ENCODE data around the gene TMEM244. TPM values are rescaled to one million over a fixed set of nuclear protein-coding genes. Genes with fewer than 3 reads are reported as not detected.
"Not testable (repeated sequence)": the region's sequence is repeated elsewhere in the genome, so short reads cannot be mapped to it uniquely, and the experiment has no call there.

TMEM244 gene
- total RNA-seq, 6 donors from 2014 or later = not detected

DNA sequence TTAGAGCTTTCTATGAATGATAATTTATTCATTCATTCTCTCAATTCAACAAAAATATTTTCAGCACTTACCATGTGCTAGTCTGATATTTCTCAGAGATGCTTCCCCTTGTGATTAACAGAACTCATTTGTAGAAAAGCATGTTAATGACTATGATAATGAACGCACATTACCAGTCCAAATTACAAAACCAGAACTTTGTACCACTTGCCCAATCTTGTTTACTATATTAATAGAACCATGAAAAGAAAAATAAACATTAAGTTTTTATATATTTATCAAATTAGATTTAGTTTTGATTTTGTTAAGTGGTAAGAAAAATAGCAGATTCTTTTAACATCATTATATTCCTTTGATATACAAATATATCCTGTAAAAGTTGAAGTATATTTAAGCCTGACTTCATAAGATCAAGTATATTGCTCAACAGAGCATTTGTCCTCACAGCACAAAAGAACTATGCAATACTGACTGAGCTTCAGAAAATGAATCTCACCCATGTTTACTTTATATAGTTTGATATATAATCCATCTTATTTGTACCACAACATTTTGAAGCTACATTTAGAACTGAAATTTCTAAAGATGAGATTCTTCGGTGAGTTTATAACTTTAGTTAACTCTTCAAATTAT is 48.9 kb downstream of the TMEM244 start:
- no peak for DNase-seq
- TF ChIP-seq, protein P1, sequence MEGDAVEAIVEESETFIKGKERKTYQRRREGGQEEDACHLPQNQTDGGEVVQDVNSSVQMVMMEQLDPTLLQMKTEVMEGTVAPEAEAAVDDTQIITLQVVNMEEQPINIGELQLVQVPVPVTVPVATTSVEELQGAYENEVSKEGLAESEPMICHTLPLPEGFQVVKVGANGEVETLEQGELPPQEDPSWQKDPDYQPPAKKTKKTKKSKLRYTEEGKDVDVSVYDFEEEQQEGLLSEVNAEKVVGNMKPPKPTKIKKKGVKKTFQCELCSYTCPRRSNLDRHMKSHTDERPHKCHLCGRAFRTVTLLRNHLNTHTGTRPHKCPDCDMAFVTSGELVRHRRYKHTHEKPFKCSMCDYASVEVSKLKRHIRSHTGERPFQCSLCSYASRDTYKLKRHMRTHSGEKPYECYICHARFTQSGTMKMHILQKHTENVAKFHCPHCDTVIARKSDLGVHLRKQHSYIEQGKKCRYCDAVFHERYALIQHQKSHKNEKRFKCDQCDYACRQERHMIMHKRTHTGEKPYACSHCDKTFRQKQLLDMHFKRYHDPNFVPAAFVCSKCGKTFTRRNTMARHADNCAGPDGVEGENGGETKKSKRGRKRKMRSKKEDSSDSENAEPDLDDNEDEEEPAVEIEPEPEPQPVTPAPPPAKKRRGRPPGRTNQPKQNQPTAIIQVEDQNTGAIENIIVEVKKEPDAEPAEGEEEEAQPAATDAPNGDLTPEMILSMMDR (IDR thresholded peaks at IDR 0.05) = no peak
- TF ChIP-seq POLR2AphosphoS5 (IDR thresholded peaks at IDR 0.05) = no peak
- no peak for TF ChIP-seq POLR2A (IDR thresholded peaks at IDR 0.05)
- no peak for TF ChIP-seq EP300 (IDR thresholded peaks at IDR 0.05)
- H3K9me3 ChIP-seq = no peaks in the 10 kb centered on the region
- ATAC-seq (ENCODE audit: low FRiP score in 2 of 2) = no peak
- H3K36me3 ChIP-seq = no peaks in the 10 kb centered on the region
- H3K27ac ChIP-seq = no peak overlapping the region
- H3K4me3 ChIP-seq = no peak overlapping the region
- H3K4me1 ChIP-seq = no peaks in the 10 kb centered on the region
- 90 to 91% methylated on average over 2 of the region's 2 CpGs for WGBS, 2 donors
- H3K27me3 ChIP-seq = no peaks in the 10 kb centered on the region

DNA sequence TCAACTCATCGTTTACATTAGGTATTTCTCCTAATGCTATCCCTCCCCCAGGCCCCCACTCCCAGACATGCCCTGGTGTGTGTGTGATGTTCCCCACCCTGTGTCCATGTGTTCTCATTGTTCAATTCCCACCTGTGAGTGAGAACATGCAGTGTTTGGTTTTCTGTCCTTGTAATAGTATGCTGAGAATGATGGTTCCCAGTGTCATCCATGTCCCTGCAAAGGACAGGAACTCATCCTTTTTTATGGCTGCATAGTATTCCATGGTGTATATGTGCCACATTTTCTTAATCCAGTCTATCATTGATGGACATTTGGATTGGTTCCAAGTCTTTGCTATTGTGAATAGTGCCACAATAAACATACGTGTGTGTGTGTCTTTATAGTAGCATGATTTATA is 54.0 kb downstream of the TMEM244 start:
- not testable (repeated sequence) for H3K4me1 ChIP-seq; H3K9me3 ChIP-seq; H3K27ac ChIP-seq; H3K36me3 ChIP-seq; H3K4me3 ChIP-seq; ATAC-seq (ENCODE audit: low FRiP score in 2 of 2); DNase-seq; H3K27me3 ChIP-seq
- WGBS, 2 donors = 81 to 89% methylated on average over 2 of the region's 2 CpGs

DNA sequence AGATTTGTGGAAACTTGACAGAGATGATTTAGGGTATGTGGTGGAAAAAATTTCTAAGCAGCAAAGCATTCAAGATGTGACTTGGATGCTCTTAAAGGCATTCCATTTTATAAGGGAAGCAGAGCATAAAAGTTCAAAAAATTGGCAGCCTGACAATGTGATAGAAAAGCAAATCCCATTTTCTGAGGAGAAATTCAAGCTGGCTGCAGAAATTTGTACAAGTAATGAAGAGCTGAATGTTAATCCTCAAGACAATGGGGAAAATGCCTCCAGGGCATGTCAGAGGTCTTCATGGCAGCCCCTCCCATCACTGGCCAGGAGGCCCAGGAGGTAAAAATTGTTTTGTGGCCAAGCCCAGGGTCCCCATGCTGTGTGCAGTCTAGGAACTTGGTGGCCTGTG is 58.2 kb downstream of the TMEM244 start:
- not testable (repeated sequence) for H3K27ac ChIP-seq; H3K4me1 ChIP-seq; ATAC-seq (ENCODE audit: low FRiP score in 2 of 2); H3K36me3 ChIP-seq; H3K27me3 ChIP-seq; DNase-seq; H3K9me3 ChIP-seq; H3K4me3 ChIP-seq

DNA sequence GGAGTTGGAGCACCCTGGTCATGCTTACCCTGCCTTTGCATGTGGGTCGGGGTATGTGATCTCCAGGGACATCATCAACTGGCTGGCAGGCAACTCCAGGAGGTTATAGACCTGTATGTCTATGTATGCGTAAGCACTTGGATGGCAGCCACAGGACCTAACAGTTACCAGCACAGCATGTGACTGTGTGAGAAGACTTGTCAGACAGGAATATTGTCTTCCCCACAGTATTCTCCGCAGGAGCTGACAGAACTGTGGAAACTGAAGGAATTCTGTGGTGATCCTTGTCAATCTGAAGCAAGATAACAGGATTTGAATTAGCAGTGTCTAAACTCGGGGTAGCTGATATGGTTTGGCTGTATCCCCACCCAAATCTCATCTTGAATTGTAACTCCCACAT is 59.2 kb downstream of the TMEM244 start:
- WGBS, 2 donors = 67 to 83% methylated on average over 4 of the region's 4 CpGs
- no peak for DNase-seq
- no peaks in the 10 kb centered on the region for H3K36me3 ChIP-seq
- no peaks in the 10 kb centered on the region for H3K4me1 ChIP-seq
- no peaks in the 10 kb centered on the region for H3K27me3 ChIP-seq
- H3K27ac ChIP-seq = no peak overlapping the region
- H3K4me3 ChIP-seq = no peak overlapping the region
- TF ChIP-seq, protein P1 (IDR thresholded peaks at IDR 0.05) = no peak
- TF ChIP-seq EP300 (IDR thresholded peaks at IDR 0.05) = no peak
- TF ChIP-seq POLR2AphosphoS5 (IDR thresholded peaks at IDR 0.05) = no peak
- no peak for TF ChIP-seq POLR2A (IDR thresholded peaks at IDR 0.05)
- no peaks in the 10 kb centered on the region for H3K9me3 ChIP-seq
- no peak for ATAC-seq (ENCODE audit: low FRiP score in 2 of 2)

DNA sequence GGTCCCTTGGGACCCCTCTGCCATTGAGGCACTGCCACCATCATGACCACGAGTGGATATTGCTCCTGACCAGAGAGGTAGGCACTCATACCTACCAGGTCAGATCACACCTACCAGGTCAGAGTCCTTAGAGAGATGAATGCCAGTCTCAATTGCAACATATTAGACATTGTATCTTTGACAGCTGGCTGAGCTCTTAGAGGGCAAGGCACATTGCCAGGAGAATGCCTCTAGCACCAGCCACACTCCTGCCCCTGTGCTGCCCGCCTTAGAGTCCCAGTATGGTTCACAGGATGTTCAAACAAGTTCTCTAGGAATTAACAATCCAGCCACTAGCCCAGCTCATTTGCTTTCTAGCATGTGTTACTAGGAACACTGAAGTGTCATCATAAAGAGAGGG is 65.9 kb downstream of the TMEM244 start:
- no peak overlapping the region for H3K27ac ChIP-seq
- no peaks in the 10 kb centered on the region for H3K4me1 ChIP-seq
- no peaks in the 10 kb centered on the region for H3K36me3 ChIP-seq
- no peaks in the 10 kb centered on the region for H3K9me3 ChIP-seq
- DNase-seq (no peak), ATAC-seq (ENCODE audit: low FRiP score in 2 of 2) (no peak)
- H3K27me3 ChIP-seq = no peaks in the 10 kb centered on the region
- WGBS, 2 donors = 75 to 88% methylated on average over 2 of the region's 2 CpGs
- no peak overlapping the region for H3K4me3 ChIP-seq
- no peak for TF ChIP-seq EP300 (IDR thresholded peaks at IDR 0.05)
- no peak for TF ChIP-seq POLR2A (IDR thresholded peaks at IDR 0.05)
- TF ChIP-seq, protein P1 (IDR thresholded peaks at IDR 0.05) = no peak
- TF ChIP-seq POLR2AphosphoS5 (IDR thresholded peaks at IDR 0.05) = no peak

DNA sequence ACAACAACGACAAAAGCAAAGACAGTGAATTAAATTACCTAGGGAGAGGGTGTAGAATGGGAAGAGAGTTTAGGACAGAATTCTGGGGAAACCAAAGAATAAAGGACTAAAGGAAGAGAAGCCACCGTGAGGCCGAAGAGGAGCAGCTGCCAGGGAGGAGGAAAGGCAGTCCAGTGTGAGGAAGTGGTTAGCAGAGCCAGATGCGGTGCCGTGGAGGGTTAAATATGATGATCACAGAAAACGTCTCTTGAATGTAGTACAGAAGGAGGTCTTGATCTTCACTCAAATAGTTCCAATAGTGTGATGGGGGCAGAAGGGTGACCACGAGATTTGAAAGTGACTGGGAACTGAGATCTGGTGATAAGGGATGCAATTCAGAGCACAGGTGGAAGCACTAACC is 67.7 kb downstream of the TMEM244 start:
- Histone ChIP-seq H3K9me3 (no peaks in the 10 kb centered on the region), H3K36me3 (no peaks in the 10 kb centered on the region), H3K4me3 (no peak overlapping the region), H3K4me1 (no peaks in the 10 kb centered on the region), H3K27me3 (no peaks in the 10 kb centered on the region), H3K27ac (no peak overlapping the region)
- DNase-seq (no peak), ATAC-seq (ENCODE audit: low FRiP score in 2 of 2) (no peak)
- TF ChIP-seq POLR2A (IDR thresholded peaks at IDR 0.05) = no peak
- TF ChIP-seq, protein P1 (IDR thresholded peaks at IDR 0.05) = no peak
- no peak for TF ChIP-seq EP300 (IDR thresholded peaks at IDR 0.05)
- TF ChIP-seq POLR2AphosphoS5 (IDR thresholded peaks at IDR 0.05) = no peak
- 56 to 67% methylated on average over 7 of the region's 7 CpGs for WGBS, 2 donors
